Panc1 (cell line): Measurements from ENCODE around the gene TNFRSF1B.

Experiments used
- CTCF ChIP-seq: fragments of 450-650 bp; IDR thresholded peaks from 2 replicates; pipeline ENCODE4 v1.5.1; 2017; ENCODE audit warnings: mild to moderate bottlenecking
- POLR2AphosphoS5 ChIP-seq: IDR thresholded peaks from 2 replicates; pipeline ENCODE4 v1.6.1; 2012; ENCODE audit warnings: mild to moderate bottlenecking, low read depth, low read length, moderate library complexity
- REST ChIP-seq, 2 experiments: IDR thresholded peaks; 2 replicates each; pipeline ENCODE4 v1.6.1; 2011 to 2012; ENCODE audit warnings: low read depth in 2 of 2, control low read depth in 1 of 2, low read length in 1 of 2, mild to moderate bottlenecking in 1 of 2, moderate library complexity in 1 of 2; ENCODE audit not compliant: insufficient read depth in 1 of 2
- SIN3A ChIP-seq: IDR thresholded peaks from 2 replicates; pipeline ENCODE4 v1.6.1; 2012; ENCODE audit warnings: low read depth, mild to moderate bottlenecking, low read length, moderate library complexity, borderline replicate concordance; ENCODE audit not compliant: insufficient read depth
- TCF7L2 ChIP-seq: IDR thresholded peaks from 2 replicates; pipeline ENCODE4 v1.6.1; 2011; ENCODE audit warnings: mild to moderate bottlenecking, low read depth, low read length, inconsistent platforms

- TF ChIP-seq REST (IDR thresholded peaks at IDR 0.05; ENCODE audit: insufficient read depth in 1 of 2, low read depth in 2 of 2, low read length in 1 of 2) (no peak), CTCF (no peak), SIN3A (no peak), POLR2AphosphoS5 (no peak), TCF7L2 (no peak)
Observed at GRCh38 chr1:12128120-12128519, 38.7 kb upstream of the TNFRSF1B start.
